GM18505 (cell line): ENCODE results near the gene RNF34.
A peak's percentile ranks its signal among the peaks of the same experiment; 100 is the strongest.

Experiments
- ATAC-seq: cut with Tn5 transposase; IDR thresholded peaks from one replicate; pipeline ENCODE4 v1.9.1; 2021; ENCODE audit not compliant: unreplicated experiment
- POLR2A ChIP-seq: IDR thresholded peaks from 4 replicates; pipeline ENCODE4 v1.6.1; 2011; ENCODE audit warnings: borderline replicate concordance; ENCODE audit not compliant: insufficient read depth, insufficient read length; ENCODE audit errors: extremely low read depth

The RNF34 gene

DNA sequence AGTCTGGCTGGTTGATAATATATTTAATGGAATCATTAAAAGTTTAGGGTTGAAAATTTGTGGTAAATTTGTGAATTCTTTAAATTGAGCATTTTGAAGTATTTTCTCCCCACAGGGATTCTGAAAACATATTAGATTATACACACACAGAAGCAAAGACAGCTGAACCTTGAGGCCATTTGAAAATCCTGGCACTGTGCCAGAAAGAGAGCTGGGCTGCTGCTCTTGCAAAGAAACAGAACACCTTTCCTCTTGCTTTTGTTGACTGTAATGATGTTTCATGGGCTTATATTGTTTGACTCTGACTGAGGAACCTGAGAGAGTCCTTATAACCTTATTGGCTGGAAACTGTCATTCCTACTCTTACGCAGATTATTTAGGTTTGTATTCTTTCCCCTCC is 4.8 kb downstream of the RNF34 start:
- no peak for ATAC-seq
- TF ChIP-seq POLR2A = no peak

DNA sequence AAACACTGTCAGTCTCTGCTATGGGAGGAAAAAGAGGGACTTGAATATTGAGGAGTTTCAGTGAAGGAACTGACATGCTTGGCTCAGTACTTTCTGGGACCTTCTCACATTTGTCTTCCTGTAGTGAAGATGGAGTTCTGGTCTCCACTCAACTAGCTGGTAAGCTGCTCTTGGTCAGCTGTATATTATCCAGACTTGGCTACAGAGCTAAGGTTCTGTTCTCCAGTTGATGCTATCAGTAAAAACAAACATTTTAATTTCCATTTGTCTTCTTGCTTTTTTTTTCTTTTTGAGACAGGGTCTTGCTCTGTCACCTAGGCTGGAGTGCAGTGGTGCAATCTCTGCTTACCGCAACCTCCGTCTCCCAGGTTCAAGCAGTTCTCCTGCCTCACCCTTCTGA is 5.3 kb downstream of the RNF34 start:
- ATAC-seq = no peak

DNA sequence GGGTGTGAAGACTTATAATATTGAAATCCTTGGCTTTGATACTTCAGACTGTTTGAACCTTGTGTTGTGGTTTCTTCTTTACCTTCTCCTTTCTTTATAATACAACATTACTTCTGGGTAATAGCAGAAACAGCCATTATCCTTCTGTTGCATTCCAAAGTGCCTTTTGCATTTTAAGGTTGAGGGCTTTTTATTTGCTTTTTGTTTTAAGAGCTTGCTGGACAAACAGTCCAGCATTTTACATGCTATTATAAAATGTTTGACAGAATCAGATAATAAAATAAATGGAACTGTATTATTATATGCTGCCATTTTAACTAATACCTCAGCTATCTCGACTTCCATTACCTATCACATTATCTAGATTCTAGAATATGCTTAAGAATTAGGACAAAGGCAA is 14.0 kb downstream of the RNF34 start:
- no peak for TF ChIP-seq POLR2A

More for the DNA sequence above, 5.3 kb downstream of the RNF34 start:
- TF ChIP-seq POLR2A = no peak

DNA sequence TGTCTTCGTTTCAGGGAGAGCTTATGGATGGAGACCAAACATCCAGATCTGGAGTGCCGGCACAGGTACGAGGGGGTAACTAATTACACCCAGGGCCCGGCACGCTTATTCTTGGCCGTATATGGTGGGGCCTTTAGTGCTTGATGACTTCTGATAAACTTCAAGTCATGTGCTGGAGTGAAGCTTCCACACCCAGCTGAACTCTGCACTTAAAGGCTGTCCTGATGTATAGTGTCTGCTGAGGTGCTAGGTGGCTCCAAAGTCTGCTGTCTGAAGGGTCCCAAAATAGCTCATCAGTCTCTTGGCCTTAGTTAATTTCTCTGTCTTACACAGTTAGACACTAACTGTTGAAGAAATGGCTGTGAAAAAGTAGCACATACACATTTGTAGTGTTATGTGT is 17.9 kb downstream of the RNF34 start:
- TF ChIP-seq POLR2A = no peak
- no peak for ATAC-seq

More for the DNA sequence above, 14.0 kb downstream of the RNF34 start:
- ATAC-seq = no peak

DNA sequence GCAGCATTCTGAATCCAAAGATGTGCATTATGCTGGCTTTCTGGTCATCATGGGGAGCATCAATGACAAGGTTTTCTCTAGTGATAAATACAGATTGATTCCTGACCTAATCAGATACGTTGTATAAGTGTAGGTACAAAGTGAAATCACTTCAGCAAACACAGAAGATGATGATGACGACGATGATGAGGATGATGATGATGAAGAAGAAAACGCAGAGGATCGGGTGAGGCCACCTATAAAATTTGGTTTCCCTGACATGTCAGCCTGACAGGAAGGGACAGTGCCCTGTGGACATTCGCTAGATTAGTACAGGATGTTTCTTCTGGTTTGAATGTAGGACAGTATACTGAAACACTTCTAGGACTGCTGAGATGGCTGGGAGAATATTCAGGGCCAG is 20.2 kb downstream of the RNF34 start:
- no peak for ATAC-seq
- no peak for TF ChIP-seq POLR2A

DNA sequence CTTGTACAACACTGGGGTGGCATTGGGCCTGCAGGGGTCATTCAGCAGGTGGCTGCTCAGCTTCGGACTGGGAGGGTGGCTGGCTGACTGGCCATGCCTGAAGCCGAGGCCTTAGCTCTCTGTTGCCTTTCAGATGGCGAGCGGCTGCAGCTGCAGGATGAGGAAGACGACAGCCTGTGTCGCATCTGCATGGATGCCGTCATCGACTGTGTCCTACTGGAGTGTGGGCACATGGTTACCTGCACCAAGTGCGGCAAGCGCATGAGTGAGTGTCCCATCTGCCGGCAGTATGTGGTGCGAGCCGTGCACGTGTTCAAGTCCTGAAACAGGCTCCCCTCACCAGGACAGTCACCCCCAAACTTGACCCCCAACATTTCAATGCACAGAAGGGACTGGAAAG is 23.3 kb downstream of the RNF34 start:
- TF ChIP-seq POLR2A = no peak
- ATAC-seq = no peak

DNA sequence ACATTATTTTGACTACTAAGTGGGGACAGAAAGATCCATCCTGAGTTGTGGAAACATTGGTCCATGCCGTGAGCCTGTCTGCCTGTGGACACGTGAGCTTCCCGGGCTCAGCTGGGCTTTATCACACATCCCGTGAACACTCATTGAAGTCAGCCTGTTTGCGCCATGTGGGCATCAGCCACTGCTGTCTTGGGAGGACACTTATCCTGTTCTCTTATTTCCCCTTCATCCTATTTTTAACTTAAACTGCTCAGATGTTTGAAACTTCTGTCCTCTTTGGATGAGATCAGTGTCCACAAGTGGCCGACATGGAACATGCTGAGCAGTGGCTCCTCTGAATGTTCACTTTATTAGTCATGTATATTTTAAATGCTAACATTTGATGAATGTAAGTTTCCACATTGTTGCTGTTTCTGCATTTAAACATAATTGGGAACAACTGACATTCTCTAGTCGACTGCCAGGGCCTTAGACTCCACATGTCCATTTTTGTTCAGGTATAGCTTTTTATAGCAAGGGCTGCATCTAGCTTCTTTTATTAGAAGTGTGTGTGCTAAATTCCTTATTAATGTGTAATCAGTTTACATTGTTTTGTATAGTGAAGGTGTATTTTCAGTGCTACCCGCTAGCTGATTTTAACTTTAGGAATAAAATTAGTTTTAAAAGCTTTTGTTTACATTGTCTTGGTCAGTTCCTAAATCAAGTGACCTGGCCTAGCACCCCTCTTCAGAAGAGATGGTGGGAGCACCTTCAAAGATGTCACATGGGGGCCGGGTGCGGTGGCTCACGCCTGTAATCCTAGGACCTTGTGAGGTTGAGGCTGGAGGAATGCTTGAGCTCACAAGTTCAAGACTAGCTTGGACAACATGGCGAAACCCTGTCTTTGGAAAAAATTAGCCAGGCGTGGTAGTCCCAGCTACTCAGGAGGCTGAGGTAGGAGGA is 24.0 kb downstream of the RNF34 start:
- TF ChIP-seq POLR2A = peak; percentile 31
- no peak for ATAC-seq

DNA sequence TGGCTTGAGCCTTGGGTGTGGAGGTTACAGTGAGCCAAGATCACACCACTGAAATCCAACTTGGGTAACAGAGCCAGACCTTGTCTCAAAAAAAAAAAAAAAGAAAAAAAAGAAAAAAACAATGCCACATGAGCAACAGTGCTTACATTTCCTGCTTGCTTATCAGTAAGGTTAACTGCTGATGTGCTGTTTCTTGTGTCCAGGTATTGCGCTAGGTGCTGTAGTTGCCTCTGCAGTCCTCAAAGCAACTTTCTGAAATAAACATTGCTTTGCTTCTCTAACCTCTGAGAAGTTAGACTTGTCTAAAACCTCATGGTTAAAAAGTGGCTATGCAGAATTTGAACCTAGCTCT is 24.7 kb downstream of the RNF34 start:
- ATAC-seq = no peak
- no peak for TF ChIP-seq POLR2A

DNA sequence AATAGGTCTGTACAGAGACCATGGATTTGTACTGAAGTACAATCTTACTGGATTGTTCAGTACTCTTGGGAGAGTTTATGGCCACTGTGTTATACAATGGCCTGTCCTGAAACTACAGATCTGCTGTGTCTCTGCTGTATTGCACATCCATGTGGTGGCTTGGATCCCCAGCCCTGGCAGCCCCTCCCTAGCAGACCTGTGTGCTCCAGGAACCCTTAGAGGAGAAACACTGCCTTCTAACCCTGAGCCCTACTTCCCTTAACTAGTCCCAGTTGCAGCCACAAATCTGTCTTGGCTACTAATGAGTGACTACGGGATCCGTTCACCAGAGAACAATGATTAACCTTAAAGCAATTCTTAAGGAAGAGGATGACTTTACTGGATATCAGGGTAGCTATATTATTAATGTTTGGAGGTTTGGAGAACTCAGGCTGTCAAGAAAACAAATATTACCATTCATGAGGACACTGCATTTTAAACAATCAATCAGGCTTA is 27.7 kb downstream of the RNF34 start:
- ATAC-seq = no peak
- TF ChIP-seq POLR2A = no peak

DNA sequence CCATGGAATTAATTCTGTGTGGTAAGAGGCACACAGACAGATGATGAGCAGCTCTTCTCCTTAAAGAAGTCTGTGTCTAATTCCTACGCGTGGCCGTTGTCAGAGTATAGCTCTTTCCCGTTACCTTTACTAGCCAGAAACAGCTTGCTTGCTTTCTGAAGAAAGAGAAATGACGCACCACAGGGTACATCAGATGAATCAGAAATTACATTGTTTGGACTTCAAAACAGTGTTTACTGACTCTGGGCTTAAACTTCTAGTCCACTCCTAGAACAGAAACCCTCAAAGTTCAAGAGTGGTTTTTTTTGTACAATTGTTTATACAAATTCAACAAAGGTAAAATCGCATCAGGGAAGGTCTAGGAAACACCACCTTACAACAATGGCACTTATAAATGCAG is 29.0 kb downstream of the RNF34 start:
- TF ChIP-seq POLR2A = no peak
- ATAC-seq = no peak

DNA sequence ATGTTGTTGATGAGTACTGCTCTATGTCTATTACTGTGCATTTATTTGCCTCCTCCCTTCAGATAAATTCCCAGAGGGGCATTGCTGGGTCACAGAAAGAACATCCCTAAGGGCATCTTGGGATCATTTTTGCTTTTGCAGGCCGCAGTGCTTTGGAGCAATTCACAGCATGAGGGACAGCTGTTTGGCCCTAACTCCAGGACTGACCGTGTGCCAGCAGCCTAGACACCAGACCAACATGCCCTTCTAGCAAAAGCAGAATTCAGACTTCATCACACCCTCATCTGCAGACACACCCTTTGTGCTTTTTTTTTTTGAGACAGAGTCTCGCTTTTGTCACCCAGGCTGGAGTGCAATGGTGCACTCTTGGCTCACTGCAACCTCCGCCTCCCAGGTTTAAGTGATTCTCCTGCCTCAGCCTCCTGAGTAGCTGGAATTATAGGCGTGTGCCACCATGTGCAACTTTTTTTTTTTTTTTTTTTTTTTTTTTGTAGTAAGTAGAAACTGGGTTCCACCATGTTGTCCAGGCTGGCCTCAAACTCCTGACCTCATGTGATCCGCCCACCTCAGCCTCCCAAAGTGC is 31.0 kb downstream of the RNF34 start:
- no peak for ATAC-seq
- no peak for TF ChIP-seq POLR2A

DNA sequence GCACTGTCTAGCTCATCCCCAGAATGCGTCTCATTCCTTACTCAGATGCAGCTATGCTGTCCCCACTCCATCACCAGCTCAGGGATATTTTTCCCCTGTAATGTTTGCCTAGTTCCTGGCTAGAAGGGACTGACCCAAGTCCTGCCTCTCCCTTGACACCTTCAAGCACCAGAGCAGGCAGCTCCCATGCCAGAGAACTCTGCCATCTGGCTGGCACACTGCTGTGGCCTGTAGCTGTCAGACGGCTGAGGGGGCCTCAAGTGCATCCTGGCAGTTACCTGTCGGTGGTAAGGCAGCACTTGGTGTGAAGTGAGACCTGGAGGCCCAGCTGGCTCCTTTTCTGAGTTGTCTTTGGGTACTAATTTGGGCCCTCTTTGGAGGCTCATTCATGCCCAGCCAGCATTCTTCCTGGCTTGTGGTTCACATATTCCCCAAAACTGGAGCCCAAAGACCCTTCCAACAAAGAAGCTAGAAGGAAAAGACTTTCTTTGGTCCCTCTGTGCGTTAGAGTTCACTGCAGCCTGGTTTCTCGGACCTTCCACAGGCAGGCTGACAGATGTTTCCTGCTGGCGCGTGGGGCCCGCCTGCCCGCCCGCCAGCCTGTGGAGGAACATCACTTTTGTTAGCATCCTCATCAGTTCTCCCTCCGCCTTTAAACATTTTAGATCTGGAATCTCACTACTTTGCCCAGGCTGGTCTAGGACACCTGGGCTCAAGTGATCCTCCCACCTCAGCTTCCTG is 33.0 kb downstream of the RNF34 start:
- TF ChIP-seq POLR2A = no peak
- no peak for ATAC-seq

DNA sequence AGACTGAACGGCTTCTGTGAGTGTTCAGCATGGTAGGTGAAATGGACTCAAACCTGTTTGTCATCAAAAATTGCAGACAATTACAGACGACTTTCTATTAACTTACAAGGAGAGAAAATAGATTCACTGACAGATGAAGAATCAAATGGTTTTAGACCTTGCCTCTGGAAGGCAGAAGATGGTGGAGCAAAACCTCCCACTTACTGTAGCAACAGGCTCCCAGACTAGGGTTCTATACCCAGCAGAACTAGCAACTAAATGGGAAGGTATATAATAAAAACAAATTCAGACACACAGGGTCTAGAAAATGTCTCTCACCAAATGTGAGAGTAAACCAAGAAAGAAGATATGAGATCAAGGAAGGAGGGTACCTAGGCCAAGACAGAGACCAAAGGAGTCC is 36.8 kb downstream of the RNF34 start:
- no peak for ATAC-seq
- TF ChIP-seq POLR2A = no peak
